ENCODE data around the gene LGALS7B.
"Not testable (repeated sequence)": the region's sequence is repeated elsewhere in the genome, so short reads cannot be mapped to it uniquely, and the experiment has no call there.

Gene LGALS7B

GRCh38 chr19:38788478-38789243 is at the start of gene LGALS7B:
TSS of gene LGALS7B (plus strand) at chr19:38789200. CDS start at chr19:38789227, 27 bp downstream.
- no peak for DNase-seq

- no peak for DNase-seq
Observed at GRCh38 chr19:38739440-38740256, 49.4 kb upstream of the LGALS7B start.

- no peak for DNase-seq
Observed at GRCh38 chr19:38740257-38740592, 48.8 kb upstream of the LGALS7B start.

- DNase-seq = no peak
Observed at GRCh38 chr19:38740932-38741331, 48.1 kb upstream of the LGALS7B start.

GRCh38 chr19:38741670-38742069 is 47.3 kb upstream of the LGALS7B start:
- DNase-seq = no peak

GRCh38 chr19:38742296-38742695 is 46.7 kb upstream of the LGALS7B start:
- no peak for DNase-seq

- DNase-seq = no peak
Observed at GRCh38 chr19:38742906-38743305, 46.1 kb upstream of the LGALS7B start.

- DNase-seq = peak; percentile 62
Observed at GRCh38 chr19:38743394-38744297, 45.4 kb upstream of the LGALS7B start.

GRCh38 chr19:38744298-38744681 is 44.7 kb upstream of the LGALS7B start, which contains the start of gene CAPN12:
TSS of gene CAPN12 (minus strand) at chr19:38744474. CDS start at chr19:38744165, 309 bp downstream.
- DNase-seq = no peak

GRCh38 chr19:38744874-38745273 is 44.1 kb upstream of the LGALS7B start:
- DNase-seq = no peak

GRCh38 chr19:38745316-38745715 is 43.7 kb upstream of the LGALS7B start:
- peak; percentile 56 for DNase-seq

- not testable (repeated sequence) for DNase-seq
Observed at GRCh38 chr19:38753783-38754182, 35.2 kb upstream of the LGALS7B start.

- DNase-seq = not testable (repeated sequence)
Observed at GRCh38 chr19:38754196-38754595, 34.8 kb upstream of the LGALS7B start.

- DNase-seq = no peak
Observed at GRCh38 chr19:38759590-38760003, 29.4 kb upstream of the LGALS7B start.

- not testable (repeated sequence) for DNase-seq
Observed at GRCh38 chr19:38760805-38761517, 28.0 kb upstream of the LGALS7B start.

GRCh38 chr19:38761884-38762389 is 27.1 kb upstream of the LGALS7B start:
- DNase-seq = not testable (repeated sequence)

- no peak for DNase-seq
Observed at GRCh38 chr19:38763795-38764220, 25.2 kb upstream of the LGALS7B start.

GRCh38 chr19:38765214-38765613 is 23.8 kb upstream of the LGALS7B start:
- DNase-seq = no peak

- no peak for DNase-seq
Observed at GRCh38 chr19:38766276-38767047, 22.5 kb upstream of the LGALS7B start.

- DNase-seq = peak; percentile 84
Observed at GRCh38 chr19:38769635-38770211, 19.3 kb upstream of the LGALS7B start.
